ENCODE results near the gene PHPT1. TPM values are rescaled to one million over a fixed set of nuclear protein-coding genes. Genes with fewer than 3 reads are reported as not detected.

PHPT1 gene
- total and polyA plus RNA-seq, 7 donors, result 39.0 to 144 (median 73.1) TPM

DNA sequence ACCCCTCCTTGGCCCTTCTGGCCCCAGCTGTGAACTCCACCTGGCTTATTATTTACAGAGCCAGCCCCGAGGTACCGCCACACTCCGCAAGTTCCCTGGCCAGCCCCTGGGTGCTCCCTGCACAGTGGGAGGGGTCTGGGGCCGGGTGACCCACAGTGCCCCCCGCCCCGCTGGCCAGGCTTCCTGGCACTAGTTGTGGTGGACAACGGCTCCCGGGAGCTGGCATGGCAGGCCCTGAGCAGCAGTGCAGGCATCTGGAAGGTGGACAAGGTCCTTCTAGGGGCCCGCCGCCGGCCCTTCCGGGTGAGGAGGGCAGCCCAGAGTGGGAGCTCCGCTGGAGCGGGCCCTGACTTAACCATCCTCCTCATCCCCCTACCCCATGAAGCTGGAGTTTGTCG is 6.9 kb downstream of the PHPT1 start:
- H3K4me3 ChIP-seq, result no peak overlapping the region
- intact Hi-C loops (cut with DNase I), result no loop called here
- no peaks in the 10 kb centered on the region for H3K9me3 ChIP-seq
- H3K27me3 ChIP-seq, result no peaks in the 10 kb centered on the region
- 73 to 79% methylated on average over 15 of the region's 15 CpGs for WGBS, 2 donors
- H3K4me1 ChIP-seq, result peaks cover 0 to 21% (median 14%) of the 10 kb centered on the region in 4 donors
- H3K36me3 ChIP-seq, result peaks cover 1 to 11% (median 5%) of the 10 kb centered on the region in 4 donors
- no peak overlapping the region for H3K27ac ChIP-seq
- no peak for DNase-seq
- TF ChIP-seq EP300 (IDR thresholded peaks at IDR 0.05) (no peak), POLR2A (IDR thresholded peaks at IDR 0.05) (no peak), POLR2AphosphoS5 (IDR thresholded peaks at IDR 0.05) (no peak)
- TF ChIP-seq, protein P1, sequence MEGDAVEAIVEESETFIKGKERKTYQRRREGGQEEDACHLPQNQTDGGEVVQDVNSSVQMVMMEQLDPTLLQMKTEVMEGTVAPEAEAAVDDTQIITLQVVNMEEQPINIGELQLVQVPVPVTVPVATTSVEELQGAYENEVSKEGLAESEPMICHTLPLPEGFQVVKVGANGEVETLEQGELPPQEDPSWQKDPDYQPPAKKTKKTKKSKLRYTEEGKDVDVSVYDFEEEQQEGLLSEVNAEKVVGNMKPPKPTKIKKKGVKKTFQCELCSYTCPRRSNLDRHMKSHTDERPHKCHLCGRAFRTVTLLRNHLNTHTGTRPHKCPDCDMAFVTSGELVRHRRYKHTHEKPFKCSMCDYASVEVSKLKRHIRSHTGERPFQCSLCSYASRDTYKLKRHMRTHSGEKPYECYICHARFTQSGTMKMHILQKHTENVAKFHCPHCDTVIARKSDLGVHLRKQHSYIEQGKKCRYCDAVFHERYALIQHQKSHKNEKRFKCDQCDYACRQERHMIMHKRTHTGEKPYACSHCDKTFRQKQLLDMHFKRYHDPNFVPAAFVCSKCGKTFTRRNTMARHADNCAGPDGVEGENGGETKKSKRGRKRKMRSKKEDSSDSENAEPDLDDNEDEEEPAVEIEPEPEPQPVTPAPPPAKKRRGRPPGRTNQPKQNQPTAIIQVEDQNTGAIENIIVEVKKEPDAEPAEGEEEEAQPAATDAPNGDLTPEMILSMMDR (IDR thresholded peaks at IDR 0.05), result no peak

- Histone ChIP-seq H3K36me3 (peaks cover 7 to 16% (median 11%) of the 10 kb centered on the region in 4 donors), H3K27ac (no peak overlapping the region), H3K4me3 (no peak overlapping the region), H3K4me1 (peaks cover 0 to 18% (median 14%) of the 10 kb centered on the region in 4 donors), H3K9me3 (no peaks in the 10 kb centered on the region), H3K27me3 (no peaks in the 10 kb centered on the region)
- TF ChIP-seq POLR2AphosphoS5 (IDR thresholded peaks at IDR 0.05) (no peak), POLR2A (IDR thresholded peaks at IDR 0.05) (no peak), EP300 (IDR thresholded peaks at IDR 0.05) (no peak)
- TF ChIP-seq, protein P1 (IDR thresholded peaks at IDR 0.05), result no peak
- DNase-seq, result no peak
- intact Hi-C loops (cut with DNase I), result no loop called here
- WGBS, 2 donors, result 81 to 84% methylated on average over 14 of the region's 14 CpGs
Observed at GRCh38 chr9:136856541-136857141, 7.4 kb downstream of the PHPT1 start.

- TF ChIP-seq EP300 (IDR thresholded peaks at IDR 0.05) (no peak), POLR2AphosphoS5 (IDR thresholded peaks at IDR 0.05) (no peak), POLR2A (IDR thresholded peaks at IDR 0.05) (no peak)
- TF ChIP-seq, protein P1 (IDR thresholded peaks at IDR 0.05), result no peak
- Histone ChIP-seq H3K9me3 (no peaks in the 10 kb centered on the region), H3K4me3 (no peak overlapping the region), H3K27me3 (no peaks in the 10 kb centered on the region), H3K36me3 (peaks cover 9 to 21% (median 16%) of the 10 kb centered on the region in 4 donors), H3K4me1 (peaks cover 0 to 18% (median 14%) of the 10 kb centered on the region in 4 donors), H3K27ac (no peak overlapping the region)
- intact Hi-C loops (cut with DNase I), result no loop called here
- 76 to 86% methylated on average over 19 of the region's 19 CpGs for WGBS, 2 donors
- DNase-seq, result no peak
Observed at GRCh38 chr9:136857166-136857565, 8.0 kb downstream of the PHPT1 start.

- Histone ChIP-seq H3K9me3 (no peaks in the 10 kb centered on the region), H3K4me3 (no peak overlapping the region), H3K27ac (peak overlapping the region in 1 of 4 donors; percentile 63), H3K27me3 (no peaks in the 10 kb centered on the region), H3K36me3 (peaks cover 11 to 27% (median 21%) of the 10 kb centered on the region in 4 donors), H3K4me1 (peaks cover 0 to 18% (median 14%) of the 10 kb centered on the region in 4 donors)
- 31 to 74% methylated on average over 29 of the region's 29 CpGs for WGBS, 2 donors
- DNase-seq, result peak; percentile 62
- intact Hi-C loops (cut with DNase I), result no loop called here
- TF ChIP-seq, protein P1 (IDR thresholded peaks at IDR 0.05), result no peak
- TF ChIP-seq POLR2AphosphoS5 (IDR thresholded peaks at IDR 0.05) (no peak), POLR2A (IDR thresholded peaks at IDR 0.05) (no peak), EP300 (IDR thresholded peaks at IDR 0.05) (no peak)
Observed at GRCh38 chr9:136857581-136858412, 8.6 kb downstream of the PHPT1 start.

Data from sigmoid colon (tissue), 7 donors.